ENCODE results near the gene AVL9.

GRCh38 chr7:32577421-32577820 is 82.1 kb downstream of the AVL9 start:
- no peak for TF ChIP-seq CTCF (IDR thresholded peaks at IDR 0.05)
- no peak for TF ChIP-seq POLR2A (IDR thresholded peaks at IDR 0.05)

Data from lower leg skin (tissue), 3 donors.